H1 (cell line): Measurements from ENCODE around the gene FAM120C. TPM values are rescaled to one million over a fixed set of nuclear protein-coding genes. Genes with fewer than 3 reads are reported as not detected.

Experiments used
- CTCF ChIA-PET: fragments of 300-600 bp; sonication (Branson Sonifier 250); formaldehyde crosslinking; loops from one replicate; lab custom pipeline; 2021; ENCODE audit not compliant: partially characterized antibody; lab: Charles Lee
- POLR2A ChIA-PET: fragments of 300-600 bp; sonication (Branson Sonifier 250); formaldehyde crosslinking; loops from one replicate; lab custom pipeline; 2021; ENCODE audit warnings: inconsistent platforms; ENCODE audit not compliant: partially characterized antibody; lab: Charles Lee
- DNase-seq, 2 experiments: peaks; one replicate each; pipeline versions ENCODE4 v3.0.0 to v3.0.0-alpha.2; 2010 to 2022; ENCODE audit warnings: low spot score in 2 of 2, low read depth in 1 of 2, mixed read lengths in 1 of 2
- FAIRE-seq: peaks from 2 replicates; lab custom pipeline; 2011; peaks lifted over from hg19 to GRCh38; lab: Jason Lieb, UNC
- H2AFZ ChIP-seq: 2 replicates; pipeline ENCODE4 v1.8.1; 2012; ENCODE audit warnings: low read length, inconsistent platforms
- H2AK5ac ChIP-seq: 2 replicates; pipeline ENCODE4 v1.6.1; 2013; ENCODE audit warnings: low read depth, low read length
- H2BK120ac ChIP-seq: replicated peaks from 2 replicates; pipeline ENCODE3; 2013; ENCODE audit warnings: low read depth, low read length, inconsistent platforms
- H2BK12ac ChIP-seq: 2 replicates; pipeline ENCODE4 v1.6.1; 2013; ENCODE audit warnings: low read depth, low read length
- H2BK15ac ChIP-seq: 2 replicates; pipeline ENCODE4 v1.6.1; 2013; ENCODE audit warnings: low read length
- H2BK20ac ChIP-seq: 2 replicates; pipeline ENCODE4 v1.6.1; 2013; ENCODE audit warnings: low read length
- H2BK5ac ChIP-seq: 2 replicates; pipeline ENCODE4 v1.6.1; 2013; ENCODE audit warnings: low read depth, low read length
- H3K14ac ChIP-seq: 2 replicates; pipeline ENCODE4 v1.6.1; 2013; ENCODE audit warnings: inconsistent platforms; ENCODE audit not compliant: insufficient read length
- H3K18ac ChIP-seq: 2 replicates; pipeline ENCODE4 v1.6.1; 2013; ENCODE audit warnings: low read length; ENCODE audit errors: extremely low read depth
- H3K23ac ChIP-seq: 2 replicates; pipeline ENCODE4 v1.6.1; 2013; ENCODE audit warnings: inconsistent platforms; ENCODE audit not compliant: insufficient read length
- H3K23me2 ChIP-seq: 2 replicates; pipeline ENCODE4 v1.6.1; 2013; ENCODE audit warnings: low read depth, low read length
- H3K27ac ChIP-seq: 2 replicates; pipeline ENCODE4 v1.6.1; 2011; ENCODE audit warnings: low read depth, low read length, inconsistent platforms
- H3K27me3 ChIP-seq, 4 experiments: replicated peaks in 1 of 4; 1 replicate in 1 of 4; 2 replicates in 3 of 4; pipeline versions ENCODE4 v1.6.1 to v1.8.1; 2011 to 2013; ENCODE audit warnings: low read length in 3 of 4, mild to moderate bottlenecking in 3 of 4, inconsistent platforms in 2 of 4, mixed read lengths in 2 of 4, moderate library complexity in 1 of 4; ENCODE audit not compliant: control insufficient read depth in 3 of 4, insufficient read depth in 3 of 4; ENCODE audit errors: extremely low read depth in 1 of 4
- H3K36me3 ChIP-seq, 4 experiments: 2 replicates each; pipeline versions ENCODE4 v1.6.1 to v1.8.1; 2011 to 2013; ENCODE audit warnings: mild to moderate bottlenecking in 4 of 4, low read length in 3 of 4, moderate library complexity in 2 of 4, control low read depth in 1 of 4, inconsistent platforms in 1 of 4; ENCODE audit not compliant: insufficient read depth in 4 of 4, control insufficient read depth in 2 of 4
- H3K4ac ChIP-seq: replicated peaks from 2 replicates; pipeline ENCODE3; 2013; ENCODE audit warnings: low read length, low read depth, mixed read lengths, inconsistent platforms; ENCODE audit not compliant: insufficient read length
- H3K4me1 ChIP-seq, 4 experiments: replicated peaks in 1 of 4; 1 replicate in 1 of 4; 2 replicates in 3 of 4; pipeline versions ENCODE4 v1.6.1 to v1.8.1; 2011 to 2013; ENCODE audit warnings: low read length in 3 of 4, inconsistent platforms in 2 of 4, mixed read lengths in 1 of 4; ENCODE audit not compliant: insufficient read depth in 4 of 4, control insufficient read depth in 3 of 4
- H3K4me2 ChIP-seq, 2 experiments: 2 replicates each; pipeline versions ENCODE4 v1.6.1 to v1.8.1; 2011 to 2013; ENCODE audit warnings: low read depth in 2 of 2, low read length in 2 of 2, control low read depth in 1 of 2, inconsistent platforms in 1 of 2, mild to moderate bottlenecking in 1 of 2; ENCODE audit not compliant: insufficient read depth in 1 of 2
- H3K4me3 ChIP-seq, 4 experiments: fragments of 200-600, 300-600 bp in 1 of 4; sonication (generic), shearing (Covaris generic), sonication (Bioruptor Twin) in 1 of 4; 2 replicates each; pipeline versions ENCODE4 v1.5.1 to v1.8.1; 2011 to 2016; ENCODE audit warnings: low read length in 4 of 4, low read depth in 3 of 4, control low read depth in 2 of 4, inconsistent platforms in 2 of 4, mild to moderate bottlenecking in 2 of 4, mixed read lengths in 1 of 4, moderate library complexity in 1 of 4; ENCODE audit not compliant: insufficient read depth in 2 of 4; ENCODE audit errors: extremely low read depth in 1 of 4
- H3K56ac ChIP-seq: replicated peaks from 2 replicates; pipeline ENCODE3; 2013; ENCODE audit warnings: low read depth, mild to moderate bottlenecking, mixed read lengths, low read length, inconsistent platforms; ENCODE audit not compliant: insufficient read length
- H3K79me1 ChIP-seq: 2 replicates; pipeline ENCODE4 v1.6.1; 2013; ENCODE audit warnings: low read depth, low read length, control low read depth
- H3K79me2 ChIP-seq, 2 experiments: 2 replicates each; pipeline versions ENCODE4 v1.6.1 to v1.8.1; 2012 to 2013; ENCODE audit warnings: low read length in 2 of 2, mild to moderate bottlenecking in 2 of 2, inconsistent platforms in 1 of 2; ENCODE audit not compliant: insufficient read depth in 2 of 2, control insufficient read depth in 1 of 2
- H3K9ac ChIP-seq, 4 experiments: replicated peaks in 1 of 4; 1 replicate in 1 of 4; 2 replicates in 3 of 4; pipeline versions ENCODE4 v1.6.1 to v1.8.1; 2011 to 2013; ENCODE audit warnings: low read depth in 3 of 4, low read length in 3 of 4, control low read depth in 2 of 4, mild to moderate bottlenecking in 2 of 4, moderate library complexity in 2 of 4, inconsistent platforms in 1 of 4; ENCODE audit errors: extremely low read depth in 1 of 4
- H3K9me3 ChIP-seq, 2 experiments: 2 replicates each; pipeline versions ENCODE4 v1.6.1 to v1.8.1; 2012 to 2013; ENCODE audit warnings: mild to moderate bottlenecking in 2 of 2, moderate library complexity in 2 of 2, control low read depth in 1 of 2, inconsistent platforms in 1 of 2, low read depth in 1 of 2, low read length in 1 of 2, mixed read lengths in 1 of 2; ENCODE audit not compliant: insufficient read depth in 2 of 2
- H4K20me1 ChIP-seq, 2 experiments: replicated peaks in 1 of 2; 2 replicates each; pipeline versions ENCODE3 to v1.8.1; 2011 to 2013; ENCODE audit warnings: inconsistent platforms in 2 of 2, low read length in 2 of 2, mild to moderate bottlenecking in 1 of 2; ENCODE audit not compliant: insufficient read depth in 2 of 2, control insufficient read depth in 1 of 2
- H4K5ac ChIP-seq: 2 replicates; pipeline ENCODE4 v1.6.1; 2013; ENCODE audit warnings: low read length, low read depth, mixed read lengths, inconsistent platforms; ENCODE audit not compliant: insufficient read length
- H4K8ac ChIP-seq: 2 replicates; pipeline ENCODE4 v1.8.0; 2013; ENCODE audit warnings: mild to moderate bottlenecking, moderate library complexity, low read length, inconsistent platforms; ENCODE audit not compliant: insufficient read depth; ENCODE audit errors: extremely low read depth
- H4K91ac ChIP-seq: replicated peaks from 2 replicates; pipeline ENCODE3; 2013; ENCODE audit warnings: low read length, mixed read lengths, inconsistent platforms; ENCODE audit not compliant: insufficient read length
- CEBPB ChIP-seq: IDR thresholded peaks from 2 replicates; pipeline ENCODE4 v1.6.1; 2012; ENCODE audit warnings: low read depth, low read length
- CHD1 ChIP-seq: IDR thresholded peaks from 2 replicates; pipeline ENCODE4 v1.6.1; 2012; ENCODE audit warnings: low read depth, low read length, improper control_type of control experiment
- RBBP5 ChIP-seq: IDR thresholded peaks from 2 replicates; pipeline ENCODE4 v1.7.1; 2012; ENCODE audit warnings: low read depth, mild to moderate bottlenecking, inconsistent platforms, low read length, moderate library complexity, borderline replicate concordance
- RFX5 ChIP-seq: IDR thresholded peaks from 2 replicates; pipeline ENCODE4 v1.6.1; 2011; ENCODE audit warnings: low read depth, low read length, improper control_type of control experiment, borderline replicate concordance
- TAF7 ChIP-seq: optimal IDR thresholded peaks from 2 replicates; pipeline ENCODE3; 2011; ENCODE audit warnings: low read depth, mild to moderate bottlenecking, inconsistent platforms, low read length, moderate library complexity, borderline replicate concordance
- ZNF274 ChIP-seq: IDR thresholded peaks from 2 replicates; pipeline ENCODE4 v1.7.0; 2012; ENCODE audit warnings: low read length, borderline replicate concordance; ENCODE audit errors: extremely low read depth
- WGBS, 2 experiments: shearing (Covaris generic) in 1 of 2; methylation state at CpG; one replicate each; pipeline versions ENCODE4 v1.1.6 to v1.1.7; 2013 to 2015; ENCODE audit warnings: low lambda C conversion rate in 2 of 2, mixed read lengths in 2 of 2, inconsistent platforms in 1 of 2, low coverage in 1 of 2, missing lambda C conversion rate in 1 of 2; ENCODE audit not compliant: insufficient replicate concordance in 2 of 2, insufficient coverage in 1 of 2, insufficient read length in 1 of 2; ENCODE audit errors: extremely low coverage in 1 of 2, missing lambda C conversion rate in 1 of 2; 5-methylcytosine and 5-hydroxymethylcytosine counted together
- polyA plus RNA-seq, 7 experiments: library from polyadenylated mRNA; depleted of rRNA in 3 of 7; stranded (reverse) in 5 of 7; unstranded in 2 of 7; fragments of >200 nt in 5 of 7; fragments of 200-250 nt in 2 of 7; gene quantifications; 1 replicate in 5 of 7; 2 replicates in 1 of 7; 4 replicates in 1 of 7; pipeline versions ENCODE4 v1.2.1 to v1.2.3, GENCODE V29; 2011 to 2013; ENCODE audit warnings: missing spikeins in 2 of 7, mixed read lengths in 2 of 7
- total RNA-seq: library from RNA; stranded (reverse); fragmentation: NEBNext Ultra II Directional; extraction: Animal tissue kit (Norgen Biotek cat#: 25700); gene quantifications from 2 replicates; pipeline ENCODE4 v1.2.1, GENCODE V29; 2021
- TF ChIP-seq, protein P1 (sequence below): IDR thresholded peaks from 2 replicates; pipeline ENCODE4 v1.6.1; 2011; ENCODE audit warnings: low read length, improper control_type of control experiment
- TF ChIP-seq, protein P2 (sequence below): IDR thresholded peaks from 2 replicates; pipeline ENCODE4 v1.6.1; 2011; ENCODE audit warnings: low read depth, mild to moderate bottlenecking, low read length; ENCODE audit not compliant: insufficient read depth

The FAM120C gene
- total and polyA plus RNA-seq, 2 of the 8 experiments (the other 6 are each of a cell fraction or from before 2014, with no cell fraction given) = 4.4 to 8.1 TPM

DNA sequence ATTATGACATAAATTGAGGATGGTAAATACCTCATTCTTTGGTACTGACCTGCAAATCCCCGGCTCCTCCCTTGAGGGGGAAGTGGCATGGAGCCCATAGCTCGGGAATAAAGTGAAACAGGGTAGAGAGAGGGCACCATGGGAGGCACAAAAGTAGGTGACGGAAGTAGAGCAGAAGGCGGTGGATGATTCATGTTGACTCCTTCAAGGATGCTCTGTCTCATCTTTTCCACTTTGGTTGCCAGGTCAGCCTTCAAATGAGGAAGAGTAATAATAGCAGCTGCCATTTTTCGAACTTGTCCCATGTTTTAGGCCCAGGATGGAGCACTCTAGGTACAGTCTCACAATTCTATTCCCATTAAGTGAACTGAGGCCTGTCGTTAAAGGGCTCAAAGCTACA lies 97.4 kb downstream of the FAM120C start:
- Histone ChIP-seq H3K14ac (no peak overlapping the region), H2AFZ (no peak overlapping the region), H3K56ac (no peak overlapping the region), H4K91ac (no peak overlapping the region), H2BK120ac (no peak overlapping the region), H2BK5ac (no peak overlapping the region), H4K5ac (no peak overlapping the region), H3K4me1 (no peaks in the 10 kb centered on the region), H3K4me3 (no peak overlapping the region), H3K36me3 (no peaks in the 10 kb centered on the region), H2BK12ac (no peak overlapping the region), H3K79me2 (no peaks in the 10 kb centered on the region), H3K79me1 (no peaks in the 10 kb centered on the region), H2AK5ac (no peak overlapping the region), H3K4ac (no peak overlapping the region), H3K23me2 (no peaks in the 10 kb centered on the region), H3K18ac (no peak overlapping the region), H3K9me3 (no peaks in the 10 kb centered on the region), H2BK20ac (no peak overlapping the region), H3K9ac (no peak overlapping the region), H2BK15ac (no peak overlapping the region), H4K8ac (no peak overlapping the region), H3K27me3 (no peaks in the 10 kb centered on the region), H3K4me2 (no peak overlapping the region), H4K20me1 (no peaks in the 10 kb centered on the region), H3K23ac (no peak overlapping the region), H3K27ac (no peak overlapping the region)
- WGBS, 2 experiments = 93% methylated on average over 6 of the region's 6 CpGs; no CpG with 5 or more reads in 1 of the 2 experiments
- CTCF ChIA-PET = no interaction called here
- DNase-seq (no peak), FAIRE-seq (no peak)
- POLR2A ChIA-PET = interaction anchor here (0.7 kb wide), 1 partner anchor 796 kb away, joined by 3 read pairs; no protein-coding TSS in a partner anchor
- TF ChIP-seq TAF7 = no peak
- TF ChIP-seq, protein P1, sequence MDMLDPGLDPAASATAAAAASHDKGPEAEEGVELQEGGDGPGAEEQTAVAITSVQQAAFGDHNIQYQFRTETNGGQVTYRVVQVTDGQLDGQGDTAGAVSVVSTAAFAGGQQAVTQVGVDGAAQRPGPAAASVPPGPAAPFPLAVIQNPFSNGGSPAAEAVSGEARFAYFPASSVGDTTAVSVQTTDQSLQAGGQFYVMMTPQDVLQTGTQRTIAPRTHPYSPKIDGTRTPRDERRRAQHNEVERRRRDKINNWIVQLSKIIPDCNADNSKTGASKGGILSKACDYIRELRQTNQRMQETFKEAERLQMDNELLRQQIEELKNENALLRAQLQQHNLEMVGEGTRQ = no peak
- TF ChIP-seq RBBP5 = no peak
- TF ChIP-seq ZNF274 = no peak
- TF ChIP-seq RFX5 = no peak
- TF ChIP-seq, protein P2, sequence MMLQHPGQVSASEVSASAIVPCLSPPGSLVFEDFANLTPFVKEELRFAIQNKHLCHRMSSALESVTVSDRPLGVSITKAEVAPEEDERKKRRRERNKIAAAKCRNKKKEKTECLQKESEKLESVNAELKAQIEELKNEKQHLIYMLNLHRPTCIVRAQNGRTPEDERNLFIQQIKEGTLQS = no peak
- no peak for TF ChIP-seq CEBPB
- TF ChIP-seq CHD1 = no peak
